ENCODE results near the gene CUZD1.

CUZD1 gene

GRCh38 chr10:122847782-122848604 lies 2.3 kb upstream of the CUZD1 start:
- TF ChIP-seq PAX5 (IDR thresholded peaks at IDR 0.05; ENCODE audit: insufficient read depth, low read length, severe bottlenecking): no peak
- TF ChIP-seq POLR2AphosphoS5 (IDR thresholded peaks at IDR 0.05; ENCODE audit: low read depth, low read length): no peak
- no peak for TF ChIP-seq SPI1 (IDR thresholded peaks at IDR 0.05; ENCODE audit: low read depth, low read length)
- no peak for TF ChIP-seq POLR2A (IDR thresholded peaks at IDR 0.05; ENCODE audit: low read depth, low read length)
- TF ChIP-seq POU2F2 (IDR thresholded peaks at IDR 0.05; ENCODE audit: low read depth, low read length): no peak
- no peak for TF ChIP-seq TAF1 (IDR thresholded peaks at IDR 0.05; ENCODE audit: low read depth, low read length)
- DNase-seq (ENCODE audit: insufficient read length, low spot score) (no peak), FAIRE-seq (no peak)

- DNase-seq (ENCODE audit: insufficient read length, low spot score) (no peak), FAIRE-seq (no peak)
- TF ChIP-seq POU2F2 (IDR thresholded peaks at IDR 0.05; ENCODE audit: low read depth, low read length): no peak
- no peak for TF ChIP-seq POLR2AphosphoS5 (IDR thresholded peaks at IDR 0.05; ENCODE audit: low read depth, low read length)
- no peak for TF ChIP-seq SPI1 (IDR thresholded peaks at IDR 0.05; ENCODE audit: low read depth, low read length)
- no peak for TF ChIP-seq TAF1 (IDR thresholded peaks at IDR 0.05; ENCODE audit: low read depth, low read length)
- no peak for TF ChIP-seq PAX5 (IDR thresholded peaks at IDR 0.05; ENCODE audit: insufficient read depth, low read length, severe bottlenecking)
- no peak for TF ChIP-seq POLR2A (IDR thresholded peaks at IDR 0.05; ENCODE audit: low read depth, low read length)
These were observed 1.5 kb downstream of the CUZD1 start for GRCh38 chr10:122844146-122844545.

- no peak for FAIRE-seq
These were observed 4.1 kb downstream of the CUZD1 start for GRCh38 chr10:122841569-122841968.

GRCh38 chr10:122839505-122839904 lies 6.2 kb downstream of the CUZD1 start:
- no peak for FAIRE-seq
- no peak for TF ChIP-seq TAF1 (IDR thresholded peaks at IDR 0.05; ENCODE audit: low read depth, low read length)
- TF ChIP-seq SPI1 (IDR thresholded peaks at IDR 0.05; ENCODE audit: low read depth, low read length): peak; percentile 57
- DNase-seq (ENCODE audit: insufficient read length, low spot score): no peak

More at GRCh38 chr10:122841569-122841968, 4.1 kb downstream of the CUZD1 start:
- DNase-seq (ENCODE audit: insufficient read length, low spot score): no peak
- TF ChIP-seq PAX5 (IDR thresholded peaks at IDR 0.05; ENCODE audit: insufficient read depth, low read length, severe bottlenecking) (no peak), SPI1 (IDR thresholded peaks at IDR 0.05; ENCODE audit: low read depth, low read length) (no peak), POLR2AphosphoS5 (IDR thresholded peaks at IDR 0.05; ENCODE audit: low read depth, low read length) (no peak), POLR2A (IDR thresholded peaks at IDR 0.05; ENCODE audit: low read depth, low read length) (no peak), POU2F2 (IDR thresholded peaks at IDR 0.05; ENCODE audit: low read depth, low read length) (no peak), TAF1 (IDR thresholded peaks at IDR 0.05; ENCODE audit: low read depth, low read length) (no peak)

GRCh38 chr10:122838880-122839279 lies 6.8 kb downstream of the CUZD1 start:
- FAIRE-seq: no peak
- TF ChIP-seq TAF1 (IDR thresholded peaks at IDR 0.05; ENCODE audit: low read depth, low read length) (no peak), POLR2AphosphoS5 (IDR thresholded peaks at IDR 0.05; ENCODE audit: low read depth, low read length) (no peak), POLR2A (IDR thresholded peaks at IDR 0.05; ENCODE audit: low read depth, low read length) (no peak), PAX5 (IDR thresholded peaks at IDR 0.05; ENCODE audit: insufficient read depth, low read length, severe bottlenecking) (no peak), POU2F2 (IDR thresholded peaks at IDR 0.05; ENCODE audit: low read depth, low read length) (no peak), SPI1 (IDR thresholded peaks at IDR 0.05; ENCODE audit: low read depth, low read length) (no peak)
- DNase-seq (ENCODE audit: insufficient read length, low spot score): no peak

GRCh38 chr10:122835908-122836307 lies 9.7 kb downstream of the CUZD1 start:
- TF ChIP-seq TAF1 (IDR thresholded peaks at IDR 0.05; ENCODE audit: low read depth, low read length) (no peak), POU2F2 (IDR thresholded peaks at IDR 0.05; ENCODE audit: low read depth, low read length) (no peak), POLR2A (IDR thresholded peaks at IDR 0.05; ENCODE audit: low read depth, low read length) (no peak), SPI1 (IDR thresholded peaks at IDR 0.05; ENCODE audit: low read depth, low read length) (no peak), PAX5 (IDR thresholded peaks at IDR 0.05; ENCODE audit: insufficient read depth, low read length, severe bottlenecking) (no peak), POLR2AphosphoS5 (IDR thresholded peaks at IDR 0.05; ENCODE audit: low read depth, low read length) (no peak)
- no peak for DNase-seq (ENCODE audit: insufficient read length, low spot score)
- FAIRE-seq: no peak

GRCh38 chr10:122830965-122831353 lies 14.7 kb downstream of the CUZD1 start:
- FAIRE-seq (no peak), DNase-seq (ENCODE audit: insufficient read length, low spot score) (no peak)
- TF ChIP-seq POU2F2 (IDR thresholded peaks at IDR 0.05; ENCODE audit: low read depth, low read length) (no peak), POLR2A (IDR thresholded peaks at IDR 0.05; ENCODE audit: low read depth, low read length) (no peak), PAX5 (IDR thresholded peaks at IDR 0.05; ENCODE audit: insufficient read depth, low read length, severe bottlenecking) (no peak), SPI1 (IDR thresholded peaks at IDR 0.05; ENCODE audit: low read depth, low read length) (no peak), TAF1 (IDR thresholded peaks at IDR 0.05; ENCODE audit: low read depth, low read length) (no peak), POLR2AphosphoS5 (IDR thresholded peaks at IDR 0.05; ENCODE audit: low read depth, low read length) (no peak)

GRCh38 chr10:122830273-122830964 lies 15.2 kb downstream of the CUZD1 start:
- TF ChIP-seq POLR2AphosphoS5 (IDR thresholded peaks at IDR 0.05; ENCODE audit: low read depth, low read length): no peak
- TF ChIP-seq POU2F2 (IDR thresholded peaks at IDR 0.05; ENCODE audit: low read depth, low read length): no peak
- no peak for TF ChIP-seq TAF1 (IDR thresholded peaks at IDR 0.05; ENCODE audit: low read depth, low read length)
- TF ChIP-seq POLR2A (IDR thresholded peaks at IDR 0.05; ENCODE audit: low read depth, low read length): no peak
- TF ChIP-seq PAX5 (IDR thresholded peaks at IDR 0.05; ENCODE audit: insufficient read depth, low read length, severe bottlenecking): no peak
- TF ChIP-seq SPI1 (IDR thresholded peaks at IDR 0.05; ENCODE audit: low read depth, low read length): no peak
- DNase-seq (ENCODE audit: insufficient read length, low spot score) (no peak), FAIRE-seq (no peak)

- TF ChIP-seq POLR2AphosphoS5 (IDR thresholded peaks at IDR 0.05; ENCODE audit: low read depth, low read length) (no peak), PAX5 (IDR thresholded peaks at IDR 0.05; ENCODE audit: insufficient read depth, low read length, severe bottlenecking) (no peak), SPI1 (IDR thresholded peaks at IDR 0.05; ENCODE audit: low read depth, low read length) (no peak), TAF1 (IDR thresholded peaks at IDR 0.05; ENCODE audit: low read depth, low read length) (no peak), POU2F2 (IDR thresholded peaks at IDR 0.05; ENCODE audit: low read depth, low read length) (no peak), POLR2A (IDR thresholded peaks at IDR 0.05; ENCODE audit: low read depth, low read length) (no peak)
- DNase-seq (ENCODE audit: insufficient read length, low spot score) (no peak), FAIRE-seq (no peak)
These were observed 16.2 kb downstream of the CUZD1 start for GRCh38 chr10:122829454-122829853.

All from GM12891 (cell line).